HG02885 (cell line): ENCODE measurements around the gene HBP1.

Experiments used
- ATAC-seq: cut with Tn5 transposase; IDR thresholded peaks from one replicate; pipeline ENCODE4 v1.9.1; 2021; ENCODE audit warnings: mild to moderate bottlenecking; ENCODE audit not compliant: unreplicated experiment, poor library complexity

HBP1 gene

DNA sequence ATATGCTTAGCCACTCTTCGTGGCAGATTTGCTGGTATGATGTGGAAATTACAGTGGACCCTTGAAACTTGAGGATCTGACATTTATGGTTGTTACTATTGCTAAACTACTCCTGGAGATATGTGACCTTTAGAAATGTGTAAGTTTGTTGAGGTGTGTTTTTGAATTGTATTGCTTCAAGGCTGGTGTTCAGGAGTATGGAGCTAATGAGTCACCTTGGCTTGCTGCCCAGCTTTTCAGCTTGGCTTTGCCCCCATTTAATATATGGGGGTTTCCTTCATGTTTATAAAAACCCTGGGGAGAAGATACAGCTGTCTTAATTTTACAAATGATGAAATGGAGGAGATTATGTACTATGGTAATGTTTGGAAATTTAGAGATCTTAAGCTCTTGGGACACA lies 11.6 kb downstream of the HBP1 start:
- no peak for ATAC-seq

DNA sequence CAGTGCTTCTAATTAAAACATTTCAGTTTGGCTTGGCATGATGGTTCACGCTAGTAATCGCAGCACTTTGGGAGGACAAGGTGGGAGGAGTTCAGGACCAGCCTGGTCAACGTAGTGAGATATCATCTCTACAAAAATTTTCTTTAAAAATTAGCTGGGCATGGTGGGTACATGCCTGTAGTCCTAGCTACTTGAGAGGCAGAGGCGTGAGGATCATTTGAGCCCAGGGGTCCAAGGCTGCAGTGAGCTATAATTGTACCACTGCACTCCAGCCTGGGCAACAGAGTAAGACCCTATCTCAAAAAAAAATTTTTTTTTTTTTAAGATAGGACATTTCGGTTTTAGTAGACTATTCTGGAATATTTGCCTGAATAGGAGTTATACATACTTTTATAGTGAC lies 12.4 kb downstream of the HBP1 start:
- ATAC-seq, result no peak

DNA sequence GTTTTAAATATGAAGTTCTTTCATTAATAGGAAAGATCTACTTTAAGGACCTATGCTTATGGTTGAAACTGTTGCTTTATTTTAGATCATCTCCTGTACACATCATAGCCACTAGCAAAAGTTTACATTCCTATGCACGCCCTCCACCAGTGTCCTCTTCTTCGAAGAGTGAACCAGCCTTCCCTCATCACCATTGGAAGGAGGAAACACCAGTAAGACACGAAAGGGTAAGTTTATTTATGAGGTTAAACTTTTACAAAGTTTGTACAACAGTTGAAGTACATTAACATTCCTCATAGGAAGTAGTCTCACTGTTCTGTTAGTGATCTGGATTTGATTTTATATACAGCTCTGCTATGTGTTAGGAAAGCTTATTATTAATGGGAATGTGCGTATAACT lies 16.9 kb downstream of the HBP1 start:
- no peak for ATAC-seq

DNA sequence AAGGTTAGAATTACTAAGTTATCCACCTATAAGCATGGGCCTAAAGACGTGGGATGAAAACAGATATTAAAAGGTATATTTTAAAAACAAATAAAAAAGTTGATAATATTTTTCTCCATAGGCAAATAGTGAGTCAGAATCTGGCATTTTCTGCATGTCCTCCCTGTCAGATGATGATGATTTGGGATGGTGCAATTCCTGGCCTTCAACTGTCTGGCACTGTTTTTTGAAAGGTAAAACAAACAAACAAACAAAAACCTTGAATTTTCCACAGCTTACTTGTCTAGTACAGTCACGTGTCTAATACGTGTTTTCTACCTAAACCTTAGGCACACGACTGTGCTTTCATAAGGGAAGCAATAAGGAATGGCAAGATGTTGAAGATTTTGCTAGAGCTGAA lies 17.4 kb downstream of the HBP1 start:
- no peak for ATAC-seq

DNA sequence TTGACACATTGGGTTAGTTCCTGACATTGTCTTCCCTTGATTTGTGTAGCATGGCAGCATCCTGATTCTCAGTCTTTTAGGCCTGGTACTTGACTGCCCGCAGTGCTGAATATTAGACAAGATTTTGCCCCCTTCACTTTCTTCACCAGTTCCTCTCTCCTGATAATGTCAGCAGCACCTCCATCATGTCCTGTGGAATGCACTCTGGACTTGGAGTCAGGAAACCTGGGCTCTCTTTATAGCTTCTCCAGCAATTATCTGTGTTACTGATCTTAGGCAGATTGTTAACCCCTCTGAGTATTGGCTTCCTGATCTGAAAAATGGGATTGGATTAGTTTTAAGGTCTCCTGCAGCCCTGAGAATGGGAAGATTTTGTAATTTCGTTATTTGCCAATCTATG lies 19.0 kb downstream of the HBP1 start:
- no peak for ATAC-seq

DNA sequence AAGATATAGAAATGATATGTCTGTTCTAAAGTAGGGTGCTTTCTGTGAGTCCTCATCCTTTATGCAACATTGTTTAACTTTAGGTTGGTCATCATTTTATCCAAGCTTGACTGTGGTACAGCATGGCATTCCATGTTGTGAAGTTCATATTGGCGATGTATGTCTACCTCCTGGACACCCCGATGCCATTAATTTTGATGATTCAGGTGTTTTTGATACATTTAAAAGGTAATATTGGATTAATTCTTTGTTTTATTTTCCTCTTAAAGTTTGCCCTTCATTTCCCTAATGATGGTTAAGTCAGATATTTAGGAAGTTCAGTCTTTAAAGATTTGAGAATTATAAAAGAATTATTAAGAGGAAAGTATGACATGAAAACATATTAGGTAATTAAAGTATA lies 21.3 kb downstream of the HBP1 start:
- no peak for ATAC-seq

DNA sequence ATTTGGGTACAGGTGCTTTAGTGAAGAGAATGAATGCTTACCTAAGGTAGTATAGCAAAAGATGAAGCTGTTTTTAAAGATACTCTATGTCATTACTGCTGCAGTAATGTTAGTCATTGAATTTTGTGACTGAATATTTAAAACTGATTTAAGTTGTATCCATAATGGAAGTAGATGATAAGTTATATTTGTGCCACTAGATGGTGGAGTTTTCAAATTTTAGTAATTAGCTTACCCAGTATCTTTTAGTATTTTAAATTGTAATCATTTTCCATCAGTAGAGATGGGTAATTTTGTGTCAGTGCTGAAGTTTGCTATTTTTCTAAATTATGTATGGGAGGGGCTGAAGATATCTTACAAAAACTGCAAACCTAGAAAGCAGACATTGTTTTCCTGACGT lies 25.2 kb downstream of the HBP1 start:
- ATAC-seq, result no peak

DNA sequence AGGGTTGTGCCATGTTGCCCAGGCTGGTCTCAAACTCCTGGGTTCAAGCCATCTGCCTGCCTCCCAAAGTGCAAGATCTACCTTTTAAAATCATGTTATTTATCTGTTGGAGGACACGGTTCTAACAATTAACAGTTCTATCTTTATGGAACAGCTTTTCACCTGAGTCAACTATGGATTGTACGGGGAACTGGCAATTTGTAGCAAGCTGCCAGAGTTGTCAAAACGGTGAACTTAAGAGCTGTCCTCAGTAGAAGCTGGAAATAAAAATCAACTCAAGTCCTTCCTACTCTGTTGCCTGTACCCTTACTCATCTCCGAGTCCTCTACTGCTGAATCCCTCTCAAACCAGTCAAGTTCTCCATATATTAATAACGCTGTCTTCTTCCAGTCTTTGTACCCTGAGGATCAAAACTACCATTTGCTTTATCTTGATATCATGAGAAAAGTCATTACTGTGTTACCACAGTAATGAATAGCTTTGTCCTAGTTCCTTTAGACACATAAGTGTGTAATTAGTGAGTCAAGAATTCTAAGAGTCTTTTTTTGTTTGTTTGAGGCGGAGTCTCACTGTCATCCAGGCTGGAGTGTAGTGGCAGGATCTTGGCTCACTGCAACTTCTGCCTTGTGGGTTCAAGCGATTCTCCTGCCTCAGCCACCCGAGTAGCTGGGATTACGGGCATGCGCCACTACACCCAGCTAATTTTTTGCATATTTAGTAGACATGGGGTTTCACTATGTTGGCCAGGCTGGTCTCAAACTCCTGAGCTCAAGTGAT lies 28.2 kb downstream of the HBP1 start:
- no peak for ATAC-seq

DNA sequence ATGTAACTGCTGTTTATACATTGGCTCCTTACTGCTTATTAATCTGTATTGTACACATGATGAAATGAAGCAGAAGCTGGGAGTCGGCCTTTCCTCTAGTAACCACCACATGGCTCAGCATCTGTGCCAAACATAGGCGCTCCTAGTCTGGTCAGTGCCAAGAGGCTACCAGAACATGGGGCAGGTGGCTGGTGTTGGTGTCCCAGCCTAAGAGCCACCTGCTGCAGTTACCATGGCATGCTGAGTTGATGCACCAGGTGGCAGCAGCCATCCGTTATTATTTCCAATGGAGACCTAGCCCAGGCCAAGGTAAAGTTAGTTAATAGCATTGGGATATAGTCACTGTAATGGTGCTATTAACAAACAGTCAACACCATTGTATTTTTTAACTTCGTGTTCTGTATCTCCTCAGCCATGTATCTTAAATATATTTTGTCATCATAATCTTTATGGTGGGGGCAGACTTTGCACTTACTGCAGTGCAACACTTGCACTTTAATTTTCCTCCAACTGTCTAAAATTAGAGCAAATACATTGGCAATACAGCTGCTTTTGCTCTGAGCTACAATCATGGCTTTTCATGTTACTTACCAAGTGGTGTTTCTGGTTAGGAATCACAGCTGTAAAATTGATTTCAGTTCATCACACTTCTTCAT lies 33.1 kb downstream of the HBP1 start:
- peak; percentile 62 for ATAC-seq

DNA sequence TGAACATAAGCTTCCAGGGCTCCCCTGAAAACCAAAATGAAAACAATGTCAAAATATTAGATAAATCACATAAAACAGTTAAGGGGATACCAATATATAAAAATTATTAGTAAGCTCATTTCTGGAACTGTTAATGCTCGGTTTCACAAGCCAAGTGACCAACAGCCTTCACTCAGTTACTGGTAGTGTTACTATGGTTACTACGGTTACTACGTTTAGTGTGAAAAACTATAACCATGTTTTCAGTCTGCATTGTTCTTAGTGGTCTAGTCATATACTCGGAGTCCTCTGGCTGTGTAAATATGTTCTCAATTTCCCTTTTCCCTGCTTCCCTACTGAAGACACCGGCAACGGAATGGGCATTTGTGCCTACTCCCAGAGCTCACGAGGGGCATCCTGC lies 34.8 kb downstream of the HBP1 start:
- ATAC-seq, result no peak

DNA sequence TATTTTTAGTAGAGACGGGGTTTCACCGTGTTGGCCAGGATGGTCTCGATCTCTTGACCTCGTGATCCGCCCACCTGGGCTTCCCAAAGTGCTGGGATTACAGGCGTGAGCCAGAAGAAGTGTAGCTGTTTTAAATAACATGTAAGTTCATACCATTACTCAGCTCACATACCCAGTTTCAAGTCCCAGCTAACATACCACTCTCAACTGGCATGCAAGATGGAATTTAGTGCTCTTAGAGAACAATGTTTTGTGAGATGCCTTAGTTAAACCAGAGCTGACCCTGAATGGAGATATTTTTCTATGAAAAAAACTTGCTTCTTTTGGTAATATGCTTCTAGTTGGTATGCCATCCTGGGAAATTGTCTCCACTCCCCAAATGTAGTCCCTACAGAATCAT lies 37.3 kb downstream of the HBP1 start:
- ATAC-seq, result no peak

DNA sequence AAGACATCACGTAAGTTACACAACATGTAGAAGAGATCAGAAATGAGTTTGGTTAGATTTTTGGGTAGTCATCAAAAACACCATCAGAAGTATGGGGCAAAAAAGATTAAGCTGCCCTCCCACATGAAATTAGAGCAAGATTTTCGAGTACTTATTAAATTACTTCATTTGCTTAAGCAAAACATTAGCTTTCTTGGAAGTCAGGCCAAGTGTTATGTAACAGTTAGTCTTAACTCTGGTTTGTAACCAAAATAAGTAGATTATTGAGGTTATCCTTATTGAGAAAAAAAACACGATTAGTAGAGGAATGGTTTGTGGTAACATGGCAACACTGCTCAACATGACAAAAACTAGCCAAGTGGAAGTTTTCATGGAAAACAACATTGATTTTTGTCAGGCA lies 37.9 kb downstream of the HBP1 start:
- ATAC-seq, result no peak

DNA sequence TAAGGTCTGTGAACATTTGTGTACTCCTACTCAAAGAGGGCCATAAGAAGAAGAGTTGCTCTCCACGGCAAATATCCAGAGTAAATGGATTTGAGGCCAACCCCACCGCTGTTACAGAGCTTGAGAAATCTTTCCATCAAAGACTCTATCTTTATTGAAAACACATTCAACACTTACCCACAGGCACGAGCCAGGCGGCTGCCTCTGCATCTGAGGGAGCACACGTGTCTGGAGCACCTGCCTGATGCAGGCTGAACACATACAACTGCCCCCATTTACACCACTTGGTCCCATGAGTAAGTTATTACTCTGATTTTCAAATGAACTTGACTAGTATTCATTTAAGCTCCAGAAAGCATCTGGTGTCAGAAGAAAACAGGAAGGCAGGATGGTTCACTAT lies 38.7 kb downstream of the HBP1 start:
- no peak for ATAC-seq

DNA sequence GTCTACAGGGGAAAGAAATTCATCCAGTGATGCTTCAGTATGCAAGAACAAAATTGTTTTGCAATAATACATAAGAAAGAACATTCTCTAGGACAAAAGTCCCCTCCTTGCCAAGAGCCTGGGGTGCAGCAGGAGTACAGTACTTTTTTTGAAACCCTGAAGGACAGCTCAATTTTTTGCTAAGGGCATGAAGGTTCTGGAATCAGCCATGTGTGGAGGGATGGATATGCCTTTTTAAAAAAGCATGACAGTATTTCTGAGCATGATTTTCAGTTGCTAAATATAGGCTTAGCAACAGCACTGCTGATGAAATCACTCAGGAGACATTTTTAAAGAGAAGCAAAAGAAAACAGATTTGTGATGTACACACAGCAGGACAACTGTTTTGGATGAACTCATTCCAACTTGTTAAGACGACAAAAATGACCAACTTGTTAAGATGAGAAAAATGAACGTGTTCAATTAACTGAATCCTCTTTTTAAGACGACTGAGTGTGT lies 39.3 kb downstream of the HBP1 start:
- no peak for ATAC-seq

DNA sequence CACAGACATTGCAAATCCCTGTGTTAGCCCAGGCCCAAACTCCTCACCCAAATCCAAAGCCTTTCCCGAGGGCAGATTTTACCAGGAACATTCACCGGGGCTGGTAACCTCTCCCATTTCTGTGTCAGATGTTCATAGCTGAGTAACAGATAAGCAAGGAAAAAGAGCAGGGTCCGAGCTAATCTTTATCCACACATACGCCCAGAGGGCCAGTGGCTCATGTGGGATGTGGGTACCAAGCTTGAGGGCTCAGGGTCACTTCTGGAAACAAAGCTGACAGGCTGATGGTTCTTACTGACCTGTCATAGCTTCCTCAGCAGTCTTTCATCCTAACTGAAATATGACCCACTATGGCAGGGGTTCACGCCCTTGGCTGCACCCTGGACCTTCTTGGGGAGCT lies 39.8 kb downstream of the HBP1 start:
- no peak for ATAC-seq

DNA sequence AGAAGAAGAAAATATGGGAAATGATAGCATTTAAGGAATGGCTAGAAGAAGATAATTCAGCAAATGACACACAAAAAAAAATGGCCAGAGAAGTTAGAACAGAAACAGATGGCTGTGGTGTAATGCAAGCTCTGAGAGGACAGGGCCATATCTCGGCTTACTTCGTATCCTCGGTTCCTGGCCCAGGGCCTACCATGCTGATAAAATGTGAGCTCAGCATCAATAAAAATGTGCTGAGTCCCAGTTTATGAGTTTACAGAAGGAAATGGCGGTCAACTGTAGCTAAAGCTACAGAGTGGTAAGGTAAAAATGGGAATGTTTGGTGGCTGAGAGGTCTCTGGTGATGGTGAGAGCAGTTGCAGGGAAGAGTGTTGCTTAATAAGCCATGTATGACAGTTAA lies 40.8 kb downstream of the HBP1 start:
- ATAC-seq, result no peak

DNA sequence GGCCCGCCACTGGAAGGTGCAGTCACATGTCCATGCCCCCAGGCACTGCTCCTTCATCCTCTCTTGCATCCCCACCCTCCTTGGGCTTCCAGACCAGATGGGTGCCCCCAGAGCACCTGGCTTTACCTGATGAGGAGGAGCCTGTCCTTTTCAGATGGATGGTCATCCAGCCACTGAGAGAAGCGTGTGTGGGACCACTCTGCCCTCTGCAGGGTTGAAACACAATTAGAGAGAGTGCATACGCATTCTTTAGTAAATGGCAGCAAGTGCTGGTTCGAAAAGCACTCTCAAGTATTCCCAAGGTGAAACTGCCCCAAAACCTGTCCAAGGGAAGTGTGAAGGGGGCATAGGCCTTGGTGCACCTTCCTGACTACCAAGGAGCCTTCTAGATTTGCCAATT lies 41.6 kb downstream of the HBP1 start:
- no peak for ATAC-seq

DNA sequence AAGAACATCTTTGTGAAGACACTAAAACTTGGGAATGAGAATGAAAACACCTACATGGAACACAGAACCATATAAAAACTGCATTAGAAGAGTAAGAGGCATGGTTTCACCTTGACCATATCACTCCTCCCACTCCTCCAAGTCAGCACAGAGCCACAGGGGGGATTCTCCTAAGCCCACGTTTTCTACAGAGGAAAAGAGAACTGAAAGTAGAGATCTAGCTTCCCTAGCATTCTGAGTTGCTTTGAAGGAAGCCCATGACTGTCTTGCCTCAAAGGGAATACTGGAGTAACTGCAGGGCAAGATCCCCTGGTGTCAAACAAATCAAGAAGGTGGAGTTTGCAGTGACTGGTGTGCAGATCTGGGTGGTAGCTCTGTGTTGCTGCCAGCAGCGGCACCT lies 43.9 kb downstream of the HBP1 start:
- no peak for ATAC-seq

DNA sequence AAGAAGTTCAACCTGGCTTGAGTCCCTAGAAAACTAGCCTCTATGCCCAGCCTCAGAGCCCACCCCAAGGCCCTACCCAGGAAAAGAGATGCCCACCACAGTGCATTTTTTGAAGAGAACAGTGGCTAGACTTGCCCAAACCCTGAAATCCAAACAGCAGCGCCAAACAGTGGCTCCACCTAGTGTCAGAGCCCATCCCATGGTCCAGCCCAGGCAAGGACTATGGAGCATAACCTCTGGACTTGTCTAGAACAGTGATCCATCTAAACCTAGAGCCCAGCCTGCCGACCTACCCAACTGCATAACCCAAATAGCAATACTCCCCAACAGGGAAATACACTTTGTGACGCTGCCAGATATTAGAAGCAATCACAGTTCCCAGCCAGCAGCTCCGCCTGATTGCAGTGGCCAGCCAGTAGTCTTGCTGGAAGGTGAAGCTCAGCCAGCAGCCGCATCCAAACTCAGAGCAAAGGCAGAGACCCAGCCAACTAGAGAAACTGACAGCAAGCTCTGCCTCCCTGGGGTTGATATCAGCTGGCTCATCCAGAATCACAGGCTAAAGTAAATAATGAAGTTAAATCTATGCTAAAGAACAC lies 44.5 kb downstream of the HBP1 start:
- ATAC-seq, result no peak

DNA sequence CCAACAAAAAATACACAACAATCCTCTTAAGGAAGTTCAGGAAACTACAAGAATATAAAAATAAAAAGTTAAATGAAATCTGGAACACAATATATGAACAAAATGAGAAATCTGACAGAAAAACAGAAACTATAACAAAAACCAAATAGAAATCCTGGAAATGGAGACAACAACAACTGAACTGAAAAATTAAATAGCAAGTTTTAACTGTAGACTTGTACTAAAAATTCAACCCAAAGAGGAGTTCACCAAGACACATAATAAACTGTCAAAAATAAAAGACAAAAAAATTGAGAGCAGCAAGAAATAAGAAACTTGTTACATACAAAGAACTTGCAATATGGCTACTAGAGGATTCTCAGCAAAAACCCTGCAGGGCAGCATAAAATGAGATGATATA lies 45.1 kb downstream of the HBP1 start:
- ATAC-seq, result no peak

DNA sequence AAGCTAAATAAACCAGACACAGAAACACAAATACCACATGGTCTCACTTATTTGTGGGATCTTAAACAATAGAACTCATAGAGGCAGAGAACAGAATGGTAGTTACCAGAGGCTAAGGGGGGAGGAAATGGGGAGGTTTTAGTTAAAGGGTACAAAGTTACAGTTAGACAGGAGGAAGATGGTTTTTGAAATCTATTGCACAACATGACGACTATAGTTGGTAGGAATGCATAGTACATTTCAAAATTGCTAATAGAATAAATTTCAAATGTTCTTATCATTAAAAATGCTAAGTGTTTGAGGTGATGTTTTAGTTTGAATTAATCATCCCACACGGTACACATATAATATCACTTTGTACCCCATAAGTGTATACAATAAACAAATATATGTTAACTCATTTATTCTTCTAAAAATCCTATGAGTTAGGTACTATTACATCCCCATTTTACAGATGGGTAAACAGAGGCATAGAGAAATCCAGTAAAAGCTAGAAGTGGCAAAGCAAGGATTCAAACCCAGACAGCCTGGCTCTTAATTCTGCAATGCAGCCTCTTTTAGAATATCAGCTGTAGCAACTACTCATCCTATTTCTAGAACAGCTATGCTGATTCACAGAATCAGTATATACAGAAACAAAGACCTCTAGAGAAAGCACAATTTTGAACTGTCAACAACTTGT lies 50.9 kb downstream of the HBP1 start:
- no peak for ATAC-seq
